Suprapubic skin (tissue), 4 donors: ENCODE results near the gene CAPN11. TPM values are rescaled to one million over a fixed set of nuclear protein-coding genes. Genes with fewer than 3 reads are reported as not detected.

Experiments used
- DNase-seq, 2 donors: peaks; one replicate each; pipeline ENCODE4 v3.0.0-alpha.2; 2019; ENCODE audit warnings: low spot score in 2 of 2
- H3K27ac ChIP-seq: fragments of 200-600 bp; sonication (generic); one replicate; pipeline ENCODE4 v1.5.1; 2019
- H3K27me3 ChIP-seq: fragments of 200-600 bp; sonication (generic); one replicate; pipeline ENCODE4 v1.5.1; 2019
- H3K36me3 ChIP-seq: fragments of 200-600 bp; sonication (generic); one replicate; pipeline ENCODE4 v1.5.1; 2019
- H3K4me1 ChIP-seq: fragments of 200-600 bp; sonication (generic); one replicate; pipeline ENCODE4 v1.5.1; 2019
- H3K4me3 ChIP-seq: fragments of 200-600 bp; sonication (generic); one replicate; pipeline ENCODE4 v1.5.1; 2019; ENCODE audit warnings: mild to moderate bottlenecking
- H3K9me3 ChIP-seq: fragments of 200-600 bp; sonication (generic); one replicate; pipeline ENCODE4 v1.5.1; 2019
- CTCF ChIP-seq, 2 donors: fragments of 200-600 bp in 1 of 2; fragments of 450-650 bp in 1 of 2; sonication (generic) in 1 of 2; IDR thresholded peaks; one replicate each; pipeline ENCODE4 v1.5.1; 2016 to 2019; ENCODE audit warnings: antibody characterized with exemption in 2 of 2, mild to moderate bottlenecking in 1 of 2, moderate library complexity in 1 of 2
- EP300 ChIP-seq: sonication (generic); formaldehyde crosslinking; IDR thresholded peaks from one replicate; pipeline ENCODE4 v1.6.1; 2017; ENCODE audit warnings: antibody characterized with exemption
- POLR2A ChIP-seq, 2 donors: fragments of 450-650 bp; IDR thresholded peaks; one replicate each; pipeline ENCODE4 v1.6.1; 2017; ENCODE audit warnings: antibody characterized with exemption in 2 of 2, mild to moderate bottlenecking in 2 of 2, moderate library complexity in 2 of 2
- POLR2AphosphoS5 ChIP-seq, 3 donors: sonication (generic); formaldehyde crosslinking; IDR thresholded peaks; one replicate each; pipeline ENCODE4 v1.6.1; 2017; ENCODE audit warnings: antibody characterized with exemption in 3 of 3
- WGBS: methylation state at CpG from one replicate; pipeline ENCODE4 v1.1.5; 2018; 5-methylcytosine and 5-hydroxymethylcytosine counted together
- total RNA-seq, 4 donors: library from RNA; depleted of rRNA; stranded (reverse); fragments of >200 nt; gene quantifications; one replicate each; pipeline ENCODE4 v1.1.0, GENCODE V29; 2016

The CAPN11 gene
- total RNA-seq, 4 donors from 2014 or later = 0.45 to 2.5 (median 1.2) TPM

GRCh38 chr6:44224029-44224964 is 65.7 kb downstream of the CAPN11 start:
- Histone ChIP-seq H3K36me3 (no peaks in the 10 kb centered on the region), H3K4me3 (peak overlapping the region; percentile 81), H3K9me3 (no peaks in the 10 kb centered on the region), H3K27ac (peak overlapping the region; percentile 92), H3K27me3 (no peaks in the 10 kb centered on the region), H3K4me1 (peaks cover 95% of the 10 kb centered on the region)
- DNase-seq = no peak
- WGBS = 20% methylated on average over 9 of the region's 18 CpGs
- TF ChIP-seq EP300 (no peak), POLR2A (IDR thresholded peaks at IDR 0.05) (no peak), POLR2AphosphoS5 (IDR thresholded peaks at IDR 0.05) (no peak), CTCF (IDR thresholded peaks at IDR 0.05) (no peak)

GRCh38 chr6:44224965-44225305 is 66.3 kb downstream of the CAPN11 start:
- H3K4me3 ChIP-seq = peak overlapping the region; percentile 81
- H3K27me3 ChIP-seq = no peaks in the 10 kb centered on the region
- H3K36me3 ChIP-seq = peaks cover 4% of the 10 kb centered on the region
- H3K4me1 ChIP-seq = peaks cover 89% of the 10 kb centered on the region
- no peak overlapping the region for H3K27ac ChIP-seq
- 69% methylated on average over 4 of the region's 4 CpGs for WGBS
- TF ChIP-seq POLR2A (IDR thresholded peaks at IDR 0.05) (no peak), POLR2AphosphoS5 (IDR thresholded peaks at IDR 0.05) (no peak), EP300 (no peak), CTCF (IDR thresholded peaks at IDR 0.05) (no peak)
- no peak for DNase-seq
- no peaks in the 10 kb centered on the region for H3K9me3 ChIP-seq

GRCh38 chr6:44225579-44226325 is 67.1 kb downstream of the CAPN11 start:
- 85% methylated on average over 8 of the region's 8 CpGs for WGBS
- Histone ChIP-seq H3K36me3 (peaks cover 12% of the 10 kb centered on the region), H3K4me3 (peak overlapping the region; percentile 10), H3K4me1 (peaks cover 82% of the 10 kb centered on the region), H3K27me3 (no peaks in the 10 kb centered on the region), H3K9me3 (no peaks in the 10 kb centered on the region), H3K27ac (no peak overlapping the region)
- TF ChIP-seq CTCF (IDR thresholded peaks at IDR 0.05) (no peak), POLR2AphosphoS5 (IDR thresholded peaks at IDR 0.05) (no peak), POLR2A (IDR thresholded peaks at IDR 0.05) (no peak), EP300 (no peak)
- DNase-seq = no peak

- DNase-seq = no peak
- H3K9me3 ChIP-seq = no peaks in the 10 kb centered on the region
- H3K4me1 ChIP-seq = peaks cover 74% of the 10 kb centered on the region
- H3K36me3 ChIP-seq = peaks cover 20% of the 10 kb centered on the region
- no peak for TF ChIP-seq CTCF (IDR thresholded peaks at IDR 0.05)
- TF ChIP-seq EP300 = no peak
- TF ChIP-seq POLR2A (IDR thresholded peaks at IDR 0.05) = no peak
- TF ChIP-seq POLR2AphosphoS5 (IDR thresholded peaks at IDR 0.05) = no peak
- no peaks in the 10 kb centered on the region for H3K27me3 ChIP-seq
- 51% methylated on average over 15 of the region's 15 CpGs for WGBS
- H3K27ac ChIP-seq = no peak overlapping the region
- H3K4me3 ChIP-seq = peak overlapping the region; percentile 10
Observed at GRCh38 chr6:44226368-44227147, 67.9 kb downstream of the CAPN11 start.
